T47D (cell line): ENCODE results near the gene C4orf54.

Experiments
- DNase-seq, 2 experiments: peaks; one replicate each; pipeline versions ENCODE4 v3.0.0 to v3.0.0-alpha.2; 2011 to 2012; ENCODE audit warnings: low read depth in 1 of 2, low spot score in 1 of 2
- JUND ChIP-seq: IDR thresholded peaks from 2 replicates; pipeline ENCODE4 v1.6.1; 2012; ENCODE audit warnings: low read depth
- in situ Hi-C: cut with HindIII; loops from 2 replicates; pipeline ENCODE4 v1.10.0; 2016; ENCODE audit warnings: low sequenced_read_pairs, low pct_unique_long_range_greater_than_20kb

C4orf54 gene

DNA sequence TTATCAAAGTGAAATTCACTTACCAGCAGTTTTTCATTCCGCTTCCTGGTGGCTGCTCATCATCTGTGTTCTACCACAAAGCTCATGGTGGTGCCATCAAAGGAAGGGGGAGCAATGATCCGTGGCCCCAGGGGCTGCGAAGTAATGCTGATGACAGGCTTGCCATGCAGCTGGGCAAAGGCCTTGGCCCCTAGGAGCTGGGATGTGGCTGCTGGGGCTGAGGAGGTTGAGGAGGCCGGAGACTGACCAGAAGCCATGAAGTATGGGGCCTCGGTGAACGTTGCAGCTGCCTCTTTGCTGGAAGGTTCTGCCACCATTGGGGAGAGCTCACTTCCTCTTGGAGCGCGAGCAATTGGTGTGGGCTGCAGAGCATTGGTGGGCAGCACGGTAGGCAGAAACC lies 8.4 kb downstream of the C4orf54 start:
- no peak for DNase-seq
- TF ChIP-seq JUND, result no peak
- in situ Hi-C loops, result no loop called here

DNA sequence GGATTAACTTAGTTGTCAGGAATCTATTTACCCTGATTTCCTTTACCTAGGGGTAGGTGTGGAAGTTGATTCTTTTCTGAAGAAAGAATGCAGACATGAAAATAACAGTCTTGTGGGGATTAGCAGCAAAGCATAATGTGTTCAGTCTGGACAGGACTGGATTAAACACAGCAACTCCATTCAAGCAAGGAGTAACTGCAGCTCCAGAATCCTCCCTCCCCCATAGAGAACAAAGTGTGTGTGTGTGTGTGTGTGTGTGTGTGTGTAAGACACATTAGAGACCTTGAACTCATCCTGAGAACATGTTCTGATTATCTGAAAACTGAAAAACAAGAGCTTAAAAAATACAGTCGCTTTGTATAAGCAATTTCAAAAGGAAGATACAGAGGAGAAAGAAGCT lies 9.3 kb downstream of the C4orf54 start:
- DNase-seq, result no peak
- in situ Hi-C loops, result no loop called here
- no peak for TF ChIP-seq JUND

DNA sequence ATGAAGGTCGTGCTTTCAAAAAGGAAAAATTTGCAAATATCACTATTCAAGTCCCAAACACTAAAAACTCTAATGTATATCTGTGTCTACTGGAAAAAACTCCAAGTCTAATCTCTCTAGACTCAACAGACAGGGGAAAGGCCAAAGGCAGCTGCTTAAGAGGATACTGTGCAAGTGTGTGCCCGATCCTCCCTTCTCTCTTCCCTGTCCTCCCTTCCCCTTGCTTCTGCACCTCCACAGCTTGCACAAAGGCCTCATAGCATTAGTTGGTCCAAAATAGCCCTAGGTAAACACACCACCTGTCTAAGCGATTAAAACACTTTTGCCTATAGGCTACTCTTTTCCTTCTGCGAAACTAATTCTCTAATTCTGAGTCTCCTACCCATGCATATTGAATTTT lies 10.6 kb downstream of the C4orf54 start:
- DNase-seq, result no peak
- in situ Hi-C loops, result no loop called here
- no peak for TF ChIP-seq JUND

DNA sequence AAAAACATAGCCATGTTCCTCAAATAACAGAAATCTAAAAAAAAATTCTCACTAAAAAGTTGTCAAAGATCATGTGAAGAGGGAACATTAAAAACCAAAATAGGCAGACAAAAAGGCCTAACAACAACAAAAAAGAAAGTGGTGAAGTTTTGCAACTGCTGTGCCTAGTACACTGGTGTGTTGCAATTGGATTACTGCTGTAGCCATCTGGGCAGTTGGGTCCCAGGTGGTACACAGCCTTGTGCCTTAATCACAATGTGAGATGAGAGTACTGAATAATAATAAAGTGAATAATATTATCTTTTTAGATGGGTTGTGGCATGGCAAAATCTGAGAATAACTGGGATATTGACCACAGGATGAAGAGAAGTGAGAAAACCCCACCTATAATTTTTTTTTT lies 12.0 kb downstream of the C4orf54 start:
- DNase-seq, result no peak
- no peak for TF ChIP-seq JUND
- in situ Hi-C loops, result no loop called here

DNA sequence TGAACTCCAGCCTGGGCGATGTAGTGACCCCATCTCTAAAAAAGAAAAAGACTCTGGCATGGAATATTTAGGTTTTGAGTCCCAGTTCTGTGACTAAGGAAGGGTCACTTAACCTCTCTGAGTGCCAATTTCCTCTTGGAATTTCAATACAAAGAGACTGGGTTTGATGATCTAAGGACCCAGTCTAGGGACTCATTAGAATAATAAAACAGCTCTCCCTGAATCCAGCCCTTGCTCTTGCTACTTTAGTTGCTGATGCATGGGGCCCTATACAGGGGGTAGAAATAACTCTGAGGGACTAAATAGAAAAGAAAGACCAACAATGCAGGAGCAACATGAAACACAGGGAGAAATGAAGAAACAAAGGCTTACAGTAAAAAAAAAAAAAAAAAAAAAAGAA lies 12.6 kb downstream of the C4orf54 start:
- in situ Hi-C loops, result no loop called here
- DNase-seq, result no peak
- TF ChIP-seq JUND, result no peak

DNA sequence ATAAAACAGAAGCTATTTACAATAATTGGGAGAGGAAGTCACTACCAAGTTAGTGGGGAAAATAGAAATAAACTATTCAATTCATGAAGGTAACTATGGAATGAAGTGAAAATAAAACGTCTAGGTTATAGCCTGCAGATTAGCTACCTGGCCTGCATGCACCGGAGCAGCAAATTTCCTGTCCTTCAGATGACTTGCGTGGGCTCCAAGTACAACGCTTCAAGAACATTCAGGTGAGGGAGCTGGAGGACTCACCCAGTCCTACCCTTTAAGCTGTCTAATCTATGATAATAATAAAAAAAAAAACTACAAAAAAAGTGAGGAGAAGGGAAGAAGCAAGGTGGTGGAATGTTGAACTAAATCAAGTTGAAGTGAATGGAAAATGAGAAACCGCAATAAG lies 13.2 kb downstream of the C4orf54 start:
- in situ Hi-C loops, result no loop called here
- DNase-seq, result no peak
- TF ChIP-seq JUND, result no peak

DNA sequence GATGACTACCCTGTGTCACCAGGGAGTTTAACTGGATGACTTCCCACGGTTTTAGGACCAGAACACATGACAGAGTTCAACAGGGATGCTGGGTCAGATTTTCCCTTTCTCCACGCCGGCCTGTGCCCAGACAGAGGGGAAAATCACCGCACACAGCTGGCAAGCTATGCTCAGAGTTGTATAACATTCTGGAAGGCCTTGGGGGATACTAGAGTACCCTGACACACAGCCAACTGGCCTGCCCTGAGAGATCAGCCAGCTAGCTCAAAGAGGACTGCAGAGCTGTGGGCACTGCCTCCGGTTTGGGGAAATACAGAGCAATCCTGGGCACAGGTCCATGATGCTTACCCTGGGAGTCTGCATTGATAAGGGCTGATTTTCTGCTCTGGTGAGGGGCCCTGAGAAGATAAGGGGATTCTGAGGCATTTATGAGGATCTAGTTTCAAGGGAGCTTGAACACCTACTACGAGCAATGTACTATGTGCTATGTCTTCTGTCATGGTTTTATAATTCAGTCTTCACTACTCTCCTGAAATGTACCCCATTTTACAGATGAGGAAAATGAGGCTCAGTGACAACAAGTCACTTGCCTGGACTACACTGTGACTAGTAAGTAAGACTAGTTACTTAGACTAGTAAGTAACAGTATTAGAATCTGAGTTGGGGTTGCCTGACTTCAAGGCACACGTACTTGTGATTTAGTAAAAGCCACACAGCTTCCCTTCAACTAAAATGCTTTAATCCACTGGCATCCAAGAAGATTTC lies 14.7 kb downstream of the C4orf54 start:
- DNase-seq, result no peak
- TF ChIP-seq JUND, result no peak
- in situ Hi-C loops, result no loop called here

DNA sequence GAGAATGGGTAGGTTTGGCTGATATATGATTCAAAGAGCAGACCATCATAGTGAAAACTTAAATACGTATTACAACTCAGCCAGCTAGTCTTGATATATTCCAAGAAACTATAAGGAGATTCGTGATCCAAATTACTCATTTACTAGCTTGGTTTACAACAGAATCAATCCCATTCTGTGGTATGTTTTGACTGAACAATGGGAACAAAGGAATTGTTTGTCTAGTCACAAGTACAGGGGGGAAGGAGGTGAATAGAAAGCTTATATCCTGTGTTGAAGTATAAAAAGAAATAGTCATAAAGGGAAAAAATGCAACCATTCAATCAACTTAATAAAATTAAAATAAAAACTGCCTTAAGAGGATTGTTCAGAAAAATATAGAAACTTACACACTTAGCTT lies 17.0 kb downstream of the C4orf54 start:
- in situ Hi-C loops, result no loop called here
- no peak for DNase-seq
- no peak for TF ChIP-seq JUND

DNA sequence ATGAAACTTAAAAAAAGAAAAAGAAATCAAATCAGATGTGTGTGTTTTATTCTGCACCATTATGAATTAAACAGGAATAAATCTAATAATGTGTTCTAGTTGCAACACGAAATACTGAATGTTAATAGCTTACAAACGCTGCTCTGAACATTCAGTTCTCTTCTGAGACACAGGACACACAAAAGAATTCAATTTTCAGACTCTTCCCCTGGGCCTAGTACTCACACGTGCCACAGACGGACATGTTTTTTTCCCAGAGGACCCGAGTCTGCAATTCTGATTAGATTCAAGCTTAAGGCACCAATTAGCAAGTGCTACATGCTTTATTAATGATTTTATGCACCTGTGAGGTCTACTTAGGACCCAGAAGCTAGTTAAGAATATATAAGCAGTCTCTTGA lies 20.5 kb downstream of the C4orf54 start:
- in situ Hi-C loops, result no loop called here
- DNase-seq, result no peak
- TF ChIP-seq JUND, result no peak

DNA sequence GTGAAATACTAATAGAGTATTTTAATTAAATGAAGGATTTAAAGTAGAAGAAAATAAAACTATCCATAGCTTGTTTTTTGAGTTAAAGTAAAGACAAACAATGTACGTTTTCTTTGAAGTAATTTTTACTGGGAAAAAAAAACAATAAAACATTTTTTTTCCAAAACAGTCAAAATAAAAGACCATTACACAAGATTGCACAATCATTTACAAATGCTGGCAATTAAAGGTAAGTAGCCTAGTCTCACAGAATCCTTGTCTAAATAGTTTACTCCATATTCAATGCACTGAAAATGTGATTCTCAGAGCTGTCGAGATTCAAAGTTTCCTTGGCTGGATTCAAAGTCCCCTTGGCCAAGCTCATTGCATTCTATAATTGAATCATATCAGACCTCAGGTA lies 21.2 kb downstream of the C4orf54 start:
- no peak for DNase-seq
- in situ Hi-C loops, result no loop called here
- no peak for TF ChIP-seq JUND

DNA sequence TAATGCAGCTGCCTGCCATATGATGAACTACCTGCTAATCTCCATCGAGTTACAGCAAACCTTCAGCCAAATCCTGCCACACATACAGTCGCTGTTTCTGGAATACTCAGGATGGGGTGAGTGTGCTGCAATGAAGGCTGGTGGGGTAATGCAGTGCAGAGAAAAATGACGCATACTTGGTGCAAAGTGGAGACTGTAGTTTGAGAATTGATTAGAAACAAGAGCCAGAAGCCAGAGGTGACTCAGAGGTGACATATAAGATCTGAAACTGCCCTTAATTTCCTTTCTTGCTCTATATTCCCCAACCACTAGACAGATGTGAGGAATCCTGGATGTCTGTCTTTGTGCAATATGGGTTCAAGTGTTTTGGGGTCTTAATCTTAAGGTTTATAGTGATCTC lies 22.0 kb downstream of the C4orf54 start:
- DNase-seq, result no peak
- in situ Hi-C loops, result no loop called here
- no peak for TF ChIP-seq JUND

DNA sequence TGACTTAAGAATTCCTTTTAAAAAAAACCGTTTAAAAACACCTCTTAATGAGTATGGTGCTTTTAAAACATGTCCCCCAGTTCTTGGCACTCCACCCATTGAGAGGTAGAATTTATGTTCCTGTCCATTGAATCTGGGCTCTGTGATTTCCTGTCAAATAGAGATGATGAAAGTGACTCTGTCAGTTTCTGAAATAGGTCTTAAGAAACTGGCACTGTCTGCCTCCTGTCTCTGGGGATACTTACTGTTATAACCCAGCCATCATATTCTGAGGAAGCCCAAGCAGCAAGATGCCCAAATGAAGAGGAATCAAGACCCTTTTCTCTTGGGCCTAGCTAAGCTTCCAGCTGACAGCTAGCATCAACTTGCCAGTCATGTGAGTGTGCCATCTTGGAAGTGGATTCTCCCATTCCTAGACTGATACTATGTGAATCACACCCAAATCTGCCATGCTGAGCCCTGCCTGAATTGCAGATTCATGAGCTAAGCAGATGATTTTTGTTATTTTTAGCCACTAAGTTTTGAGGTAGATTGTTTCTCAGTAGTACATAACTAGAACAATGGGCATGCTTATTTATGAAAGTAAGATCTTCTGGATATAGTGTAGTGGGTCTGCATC lies 22.8 kb downstream of the C4orf54 start:
- in situ Hi-C loops, result no loop called here
- TF ChIP-seq JUND, result no peak
- DNase-seq, result no peak

DNA sequence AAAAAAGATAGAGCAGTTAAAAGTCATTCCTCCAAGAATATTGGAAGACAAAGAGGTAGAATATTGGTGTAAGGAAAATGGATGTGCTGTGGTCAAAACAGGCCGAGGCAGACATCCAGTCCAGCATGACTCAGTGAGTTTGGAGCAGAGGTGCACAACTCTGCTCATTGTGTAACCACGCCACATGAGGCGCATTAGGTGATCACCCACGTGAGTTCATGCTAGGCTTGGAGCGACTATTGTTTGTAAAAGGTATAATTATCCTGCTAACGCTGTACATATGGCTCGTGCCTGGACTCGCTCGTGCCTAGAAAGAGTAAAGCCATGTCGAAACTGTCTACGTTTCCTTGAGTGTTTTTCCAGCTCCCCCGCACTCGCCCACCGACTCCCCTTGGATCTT lies 23.9 kb downstream of the C4orf54 start:
- no peak for TF ChIP-seq JUND
- no peak for DNase-seq
- in situ Hi-C loops, result no loop called here
